RPMI7951 (cell line): Measurements from ENCODE around the gene AACS. TPM values are rescaled to one million over a fixed set of nuclear protein-coding genes. Genes with fewer than 3 reads are reported as not detected.

Source experiments
- DNase-seq: peaks from one replicate; pipeline ENCODE4 v3.0.0-alpha.2; 2012; ENCODE audit warnings: low read depth
- total RNA-seq: library from RNA; depleted of rRNA; stranded (reverse); fragments of >200 nt; shearing (Covaris generic); gene quantifications from 2 replicates; pipeline ENCODE4 v1.2.3, GENCODE V29; 2014; rRNA removed

AACS gene
- total RNA-seq, 1 experiment from 2014 or later, result 17.4 TPM

GRCh38 chr12:125185311-125185739 lies 120.1 kb downstream of the AACS start:
- DNase-seq, result no peak

GRCh38 chr12:125185740-125186470 lies 120.7 kb downstream of the AACS start, which contains the start of gene TMEM132B:
Gene TMEM132B (plus strand): TSS chr12:125186386.
- peak; percentile 64 for DNase-seq

GRCh38 chr12:125186471-125187147 lies 121.4 kb downstream of the AACS start:
- DNase-seq, result no peak

GRCh38 chr12:125187148-125187745 lies 122.0 kb downstream of the AACS start:
- DNase-seq, result no peak

GRCh38 chr12:125187780-125188741 lies 122.8 kb downstream of the AACS start:
- no peak for DNase-seq

- DNase-seq, result no peak
These were observed 123.8 kb downstream of the AACS start for GRCh38 chr12:125189015-125189414.

- DNase-seq, result no peak
These were observed 124.3 kb downstream of the AACS start for GRCh38 chr12:125189502-125189901.

- DNase-seq, result no peak
These were observed 126.3 kb downstream of the AACS start for GRCh38 chr12:125191361-125192087.

- DNase-seq, result no peak
These were observed 127.5 kb downstream of the AACS start for GRCh38 chr12:125192690-125193221.

Other genes starting within 250 kb of the AACS start
- 13.9 and 15.3 TPM in 2 replicates for gene SCARB1, start 201.6 kb upstream of the AACS start, total RNA-seq
- gene UBC, start 150.8 kb upstream of the AACS start, total RNA-seq, result 951 and 1,170 TPM in 2 replicates
- 8.4 and 10.0 TPM in 2 replicates for gene DHX37, start 76.3 kb upstream of the AACS start, total RNA-seq
- 4.9 and 6.5 TPM in 2 replicates for gene BRI3BP, start 71.8 kb upstream of the AACS start, total RNA-seq
- under 0.01 TPM in 1 of 2 replicates, not detected in the other for gene TMEM132B, start 121.0 kb downstream of the AACS start, total RNA-seq